IMR-90 (cell line): ENCODE results near the gene CHRNA10. TPM values are rescaled to one million over a fixed set of nuclear protein-coding genes. Genes with fewer than 3 reads are reported as not detected.

Experiments used
- ATAC-seq: fragments of 200-7000 bp; cut with Tn5 transposase; 2 replicates; pipeline ENCODE4 v1.9.1; 2020; ENCODE audit warnings: low read depth, mild to moderate bottlenecking, moderate library complexity
- BruUV-seq: library from RNA; stranded (reverse); fragments of 400-500 nt; replicated peaks from 2 replicates; lab custom pipeline; 2021; lab: Mats Ljungman, UMichigan
- CTCF ChIA-PET: fragments of 300-600 bp; formaldehyde crosslinking; extraction: SDS; loops from one replicate; lab custom pipeline; 2021; ENCODE audit warnings: antibody characterized with exemption; lab: Yijun Ruan, JAX
- POLR2A ChIA-PET: fragments of 300-600 bp; sonication (Branson Sonifier 250); formaldehyde crosslinking; loops from one replicate; lab custom pipeline; 2022; ENCODE audit warnings: antibody characterized with exemption; ENCODE audit not compliant: unreplicated experiment; lab: Charles Lee
- DNase-seq: peaks from one replicate; pipeline ENCODE4 v3.0.0; 2013
- H2AFZ ChIP-seq: replicated peaks from 2 replicates; pipeline ENCODE3; 2013; ENCODE audit warnings: low read length, mild to moderate bottlenecking; ENCODE audit not compliant: poor library complexity
- H2AK5ac ChIP-seq: 2 replicates; pipeline ENCODE4 v1.6.1; 2013; ENCODE audit warnings: low read depth, low read length, inconsistent platforms
- H2AK9ac ChIP-seq: replicated peaks from 2 replicates; pipeline ENCODE3; 2013; ENCODE audit warnings: mild to moderate bottlenecking, low read depth, low read length, moderate library complexity; ENCODE audit not compliant: poor library complexity
- H2BK120ac ChIP-seq: 2 replicates; pipeline ENCODE4 v1.6.1; 2013; ENCODE audit warnings: low read depth, low read length, inconsistent platforms
- H2BK15ac ChIP-seq: 3 replicates; pipeline ENCODE4 v1.6.1; 2013; ENCODE audit warnings: low read depth, low read length, inconsistent platforms
- H2BK20ac ChIP-seq: 2 replicates; pipeline ENCODE4 v1.6.1; 2013; ENCODE audit warnings: low read depth, mild to moderate bottlenecking, inconsistent platforms, low read length, moderate library complexity
- H2BK5ac ChIP-seq: 2 replicates; pipeline ENCODE4 v1.6.1; 2013; ENCODE audit warnings: mild to moderate bottlenecking, low read depth, low read length, inconsistent platforms; ENCODE audit not compliant: poor library complexity, severe bottlenecking
- H3K14ac ChIP-seq: replicated peaks from 2 replicates; pipeline ENCODE4 v1.6.1; 2013; ENCODE audit warnings: low read depth, low read length, inconsistent platforms
- H3K18ac ChIP-seq: 2 replicates; pipeline ENCODE4 v1.6.1; 2013; ENCODE audit warnings: low read depth, low read length, control low read depth
- H3K23ac ChIP-seq: 2 replicates; pipeline ENCODE4 v1.6.1; 2013; ENCODE audit warnings: low read depth, low read length, inconsistent platforms
- H3K27ac ChIP-seq: 2 replicates; pipeline ENCODE4 v1.5.1; 2013; ENCODE audit warnings: mild to moderate bottlenecking, control low read depth, low read length; ENCODE audit not compliant: insufficient read depth
- H3K27me3 ChIP-seq: 2 replicates; pipeline ENCODE4 v1.6.1; 2013; ENCODE audit warnings: low read length; ENCODE audit not compliant: control insufficient read depth, insufficient read depth
- H3K36me3 ChIP-seq: 2 replicates; pipeline ENCODE4 v1.6.1; 2013; ENCODE audit warnings: low read length, mixed read lengths; ENCODE audit not compliant: control insufficient read depth, insufficient read depth
- H3K4ac ChIP-seq: 2 replicates; pipeline ENCODE4 v1.6.1; 2013; ENCODE audit warnings: low read depth, low read length, inconsistent platforms
- H3K4me1 ChIP-seq: 2 replicates; pipeline ENCODE4 v1.6.1; 2013; ENCODE audit warnings: low read length, mixed read lengths; ENCODE audit not compliant: control insufficient read depth, insufficient read depth
- H3K4me2 ChIP-seq: 2 replicates; pipeline ENCODE4 v1.6.1; 2013; ENCODE audit warnings: low read depth, mild to moderate bottlenecking, control low read depth, low read length, moderate library complexity
- H3K4me3 ChIP-seq: 2 replicates; pipeline ENCODE4 v1.5.1; 2013; ENCODE audit warnings: low read depth, mild to moderate bottlenecking, control low read depth, low read length, moderate library complexity; ENCODE audit not compliant: insufficient read depth
- H3K56ac ChIP-seq: 2 replicates; pipeline ENCODE4 v1.6.1; 2013; ENCODE audit warnings: low read length, inconsistent platforms; ENCODE audit not compliant: insufficient read depth; ENCODE audit errors: extremely low read depth
- H3K79me1 ChIP-seq, 2 experiments: 2 replicates each; pipeline ENCODE4 v1.6.1; 2013; ENCODE audit warnings: low read length in 2 of 2, inconsistent platforms in 1 of 2, low read depth in 1 of 2
- H3K9ac ChIP-seq: 2 replicates; pipeline ENCODE4 v1.6.1; 2013; ENCODE audit warnings: low read depth, low read length, control low read depth
- H3K9me1 ChIP-seq: 2 replicates; pipeline ENCODE4 v1.6.1; 2013; ENCODE audit warnings: low read length, inconsistent platforms; ENCODE audit not compliant: insufficient read depth
- H3K9me3 ChIP-seq: 2 replicates; pipeline ENCODE4 v1.6.1; 2013; ENCODE audit warnings: low read length; ENCODE audit not compliant: control insufficient read depth, insufficient read depth
- H4K20me1 ChIP-seq: 2 replicates; pipeline ENCODE4 v1.6.1; 2013; ENCODE audit warnings: low read length, inconsistent platforms; ENCODE audit not compliant: insufficient read depth
- H4K5ac ChIP-seq: 2 replicates; pipeline ENCODE4 v1.6.1; 2013; ENCODE audit warnings: mild to moderate bottlenecking, low read depth, low read length, control low read depth
- H4K8ac ChIP-seq, 2 experiments: 2 replicates each; pipeline ENCODE4 v1.6.1; 2013; ENCODE audit warnings: low read depth in 2 of 2, low read length in 2 of 2, control low read depth in 1 of 2, inconsistent platforms in 1 of 2
- H4K91ac ChIP-seq: 2 replicates; pipeline ENCODE4 v1.6.1; 2013; ENCODE audit warnings: low read depth, low read length, inconsistent platforms; ENCODE audit not compliant: insufficient read depth
- CEBPB ChIP-seq: IDR thresholded peaks from 2 replicates; pipeline ENCODE4 v1.6.1; 2012; ENCODE audit warnings: low read depth, low read length, improper control_type of control experiment
- FOS ChIP-seq: fragments of 150-350 bp; IDR thresholded peaks from 2 replicates; pipeline ENCODE4 v1.6.1; 2016; ENCODE audit warnings: low read depth, low read length
- MAZ ChIP-seq: IDR thresholded peaks from 2 replicates; pipeline ENCODE4 v1.6.1; 2012; ENCODE audit warnings: low read depth, mild to moderate bottlenecking, low read length, improper control_type of control experiment, moderate library complexity, borderline replicate concordance
- POLR2A ChIP-seq: IDR thresholded peaks from 2 replicates; pipeline ENCODE4 v1.6.1; 2012; ENCODE audit warnings: mild to moderate bottlenecking, low read depth, low read length
- RAD21 ChIP-seq: IDR thresholded peaks from 2 replicates; pipeline ENCODE4 v1.6.1; 2012; ENCODE audit warnings: low read length, improper control_type of control experiment
- RCOR1 ChIP-seq: IDR thresholded peaks from 2 replicates; pipeline ENCODE4 v1.6.1; 2012; ENCODE audit warnings: mild to moderate bottlenecking, low read length, improper control_type of control experiment; ENCODE audit not compliant: insufficient replicate concordance
- SMC3 ChIP-seq: fragments of 150-350 bp; IDR thresholded peaks from 2 replicates; pipeline ENCODE4 v1.6.1; 2016; ENCODE audit warnings: low read depth, mild to moderate bottlenecking, antibody characterized with exemption, low read length, moderate library complexity
- whole genome bisulfite sequencing, 2 experiments: methylation state at CpG; one replicate each; pipeline versions ENCODE4 v1.1.5 to v1.1.7; 2013; ENCODE audit warnings: missing lambda C conversion rate in 2 of 2; ENCODE audit not compliant: insufficient read length in 1 of 2; ENCODE audit errors: extremely low coverage in 2 of 2; 5-methylcytosine and 5-hydroxymethylcytosine counted together
- dilution Hi-C: fragments of 300-500 bp; cut with HindIII; formaldehyde crosslinking; loops from one replicate; pipeline ENCODE4 v1.14.3; 2018; ENCODE audit warnings: low sequenced_read_pairs; ENCODE audit not compliant: unreplicated experiment
- in situ Hi-C: fragments of 300-500 bp; cut with MboI; formaldehyde crosslinking; loops from 3 replicates; pipeline ENCODE4 v1.14.3; 2019; ENCODE audit warnings: low sequenced_read_pairs, inconsistent platforms, mixed read lengths
- intact Hi-C: fragments of 100-400 bp; cut with micrococcal nuclease; formaldehyde crosslinking; loops from 2 replicates; pipeline ENCODE4 v1.10.0; 2022
- polyA plus RNA-seq, 3 experiments: library from polyadenylated mRNA; depleted of rRNA; stranded (reverse); fragments of >200 nt; gene quantifications; 2 replicates each; pipeline ENCODE4 v1.2.3, GENCODE V29; 2012; ENCODE audit warnings: low replicate concordance in 1 of 3
- total RNA-seq: library from RNA; depleted of rRNA; stranded (reverse); fragments of >200 nt; gene quantifications from 2 replicates; pipeline ENCODE4 v1.2.3, GENCODE V29; 2012
- TF ChIP-seq, protein P1 (sequence below): conservative IDR thresholded peaks from 2 replicates; pipeline ENCODE4 v1.5.1; 2012; ENCODE audit warnings: mild to moderate bottlenecking, low read depth, low read length, improper control_type of control experiment
- TF ChIP-seq, protein P2 (sequence below): fragments of 150-350 bp; IDR thresholded peaks from 2 replicates; pipeline ENCODE4 v1.6.1; 2017; ENCODE audit warnings: mild to moderate bottlenecking, antibody characterized with exemption, low read length, low read depth
- TF ChIP-seq, protein P3 (sequence below): fragments of 150-350 bp; IDR thresholded peaks from 2 replicates; pipeline ENCODE4 v1.6.1; 2016; ENCODE audit warnings: low read depth, mild to moderate bottlenecking, low read length, moderate library complexity, borderline replicate concordance

CHRNA10 gene
- total and polyA plus RNA-seq, 2 of the 4 experiments (the other 2 are of a cell fraction) = 0.36 to 0.79 TPM

DNA sequence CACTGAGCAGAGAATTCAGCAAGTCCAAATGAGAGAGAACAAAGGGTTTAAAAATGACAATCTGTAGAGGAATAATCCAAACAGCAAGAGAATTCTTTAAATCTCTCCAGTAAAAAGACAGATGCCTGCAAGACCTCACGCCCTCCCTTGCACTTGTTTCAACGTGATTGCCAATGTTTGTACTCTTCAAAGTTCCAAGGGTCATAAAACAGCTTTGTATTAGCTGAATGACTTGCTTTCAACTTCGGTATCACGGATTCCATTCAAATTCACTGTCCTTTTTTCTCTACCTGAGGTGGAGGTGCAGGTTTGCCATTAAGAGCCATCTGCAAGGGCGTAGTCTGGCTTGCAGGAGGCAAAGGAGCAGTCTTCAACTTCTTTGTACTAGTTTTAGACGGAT, 41.1 kb upstream of the CHRNA10 start:
- no peak for DNase-seq
- Histone ChIP-seq H2AK9ac (no peak overlapping the region), H2BK15ac (no peak overlapping the region), H4K91ac (no peak overlapping the region), H2BK20ac (no peak overlapping the region), H3K4ac (no peak overlapping the region), H4K5ac (no peak overlapping the region), H2AFZ (no peak overlapping the region), H3K18ac (no peak overlapping the region), H3K4me1 (peaks cover 3% of the 10 kb centered on the region), H3K9me3 (no peaks in the 10 kb centered on the region), H3K56ac (no peak overlapping the region), H3K9ac (no peak overlapping the region), H3K9me1 (no peaks in the 10 kb centered on the region), H2AK5ac (no peak overlapping the region), H3K14ac (no peak overlapping the region), H2BK120ac (no peak overlapping the region), H3K27me3 (no peaks in the 10 kb centered on the region), H3K4me3 (no peak overlapping the region), H2BK5ac (no peak overlapping the region), H4K20me1 (0 out of 2 replicates have a peak, but pooled peaks cover 3% of the 10 kb centered on the region), H4K8ac (no peak overlapping the region), H3K4me2 (no peak overlapping the region), H3K79me1 (peaks cover 28 to 36% of the 10 kb centered on the region in 2 experiments), H3K27ac (no peak overlapping the region), H3K23ac (no peak overlapping the region), H3K36me3 (peaks cover 33% of the 10 kb centered on the region)
- ATAC-seq = no peak
- ChIA-PET POLR2A (no interaction called here), CTCF (no interaction called here)
- TF ChIP-seq, protein P1, sequence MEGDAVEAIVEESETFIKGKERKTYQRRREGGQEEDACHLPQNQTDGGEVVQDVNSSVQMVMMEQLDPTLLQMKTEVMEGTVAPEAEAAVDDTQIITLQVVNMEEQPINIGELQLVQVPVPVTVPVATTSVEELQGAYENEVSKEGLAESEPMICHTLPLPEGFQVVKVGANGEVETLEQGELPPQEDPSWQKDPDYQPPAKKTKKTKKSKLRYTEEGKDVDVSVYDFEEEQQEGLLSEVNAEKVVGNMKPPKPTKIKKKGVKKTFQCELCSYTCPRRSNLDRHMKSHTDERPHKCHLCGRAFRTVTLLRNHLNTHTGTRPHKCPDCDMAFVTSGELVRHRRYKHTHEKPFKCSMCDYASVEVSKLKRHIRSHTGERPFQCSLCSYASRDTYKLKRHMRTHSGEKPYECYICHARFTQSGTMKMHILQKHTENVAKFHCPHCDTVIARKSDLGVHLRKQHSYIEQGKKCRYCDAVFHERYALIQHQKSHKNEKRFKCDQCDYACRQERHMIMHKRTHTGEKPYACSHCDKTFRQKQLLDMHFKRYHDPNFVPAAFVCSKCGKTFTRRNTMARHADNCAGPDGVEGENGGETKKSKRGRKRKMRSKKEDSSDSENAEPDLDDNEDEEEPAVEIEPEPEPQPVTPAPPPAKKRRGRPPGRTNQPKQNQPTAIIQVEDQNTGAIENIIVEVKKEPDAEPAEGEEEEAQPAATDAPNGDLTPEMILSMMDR = no peak
- TF ChIP-seq POLR2A = no peak
- no peak for TF ChIP-seq SMC3
- TF ChIP-seq RAD21 = no peak
- TF ChIP-seq FOS = no peak
- TF ChIP-seq MAZ = no peak
- no peak for TF ChIP-seq CEBPB
- TF ChIP-seq, protein P2, sequence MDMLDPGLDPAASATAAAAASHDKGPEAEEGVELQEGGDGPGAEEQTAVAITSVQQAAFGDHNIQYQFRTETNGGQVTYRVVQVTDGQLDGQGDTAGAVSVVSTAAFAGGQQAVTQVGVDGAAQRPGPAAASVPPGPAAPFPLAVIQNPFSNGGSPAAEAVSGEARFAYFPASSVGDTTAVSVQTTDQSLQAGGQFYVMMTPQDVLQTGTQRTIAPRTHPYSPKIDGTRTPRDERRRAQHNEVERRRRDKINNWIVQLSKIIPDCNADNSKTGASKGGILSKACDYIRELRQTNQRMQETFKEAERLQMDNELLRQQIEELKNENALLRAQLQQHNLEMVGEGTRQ = no peak
- TF ChIP-seq, protein P3, sequence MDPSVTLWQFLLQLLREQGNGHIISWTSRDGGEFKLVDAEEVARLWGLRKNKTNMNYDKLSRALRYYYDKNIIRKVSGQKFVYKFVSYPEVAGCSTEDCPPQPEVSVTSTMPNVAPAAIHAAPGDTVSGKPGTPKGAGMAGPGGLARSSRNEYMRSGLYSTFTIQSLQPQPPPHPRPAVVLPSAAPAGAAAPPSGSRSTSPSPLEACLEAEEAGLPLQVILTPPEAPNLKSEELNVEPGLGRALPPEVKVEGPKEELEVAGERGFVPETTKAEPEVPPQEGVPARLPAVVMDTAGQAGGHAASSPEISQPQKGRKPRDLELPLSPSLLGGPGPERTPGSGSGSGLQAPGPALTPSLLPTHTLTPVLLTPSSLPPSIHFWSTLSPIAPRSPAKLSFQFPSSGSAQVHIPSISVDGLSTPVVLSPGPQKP = no peak
- TF ChIP-seq RCOR1 = no peak
- WGBS, 2 experiments = no CpG with 5 or more reads among the region's 6 CpGs
- intact Hi-C loops = no loop called here
- dilution Hi-C loops = no loop called here
- BruUV-seq = no TSS peak
- in situ Hi-C loops = no loop called here
